D721Med (cell line): ENCODE results near the gene HOXC10.

ENCODE experiments used
- DNase-seq: peaks from one replicate; pipeline ENCODE4 v3.0.0; 2011; ENCODE audit warnings: low spot score; ENCODE audit not compliant: insufficient read length
- FAIRE-seq: peaks from 2 replicates; lab custom pipeline; 2011; peaks lifted over from hg19 to GRCh38; lab: Jason Lieb, UNC
- TF ChIP-seq, protein P1 (sequence below): IDR thresholded peaks from 2 replicates; pipeline ENCODE4 v1.5.1; 2012; ENCODE audit warnings: mild to moderate bottlenecking, control low read depth; ENCODE audit not compliant: insufficient read depth; ENCODE audit errors: missing control alignments

Gene HOXC10

DNA sequence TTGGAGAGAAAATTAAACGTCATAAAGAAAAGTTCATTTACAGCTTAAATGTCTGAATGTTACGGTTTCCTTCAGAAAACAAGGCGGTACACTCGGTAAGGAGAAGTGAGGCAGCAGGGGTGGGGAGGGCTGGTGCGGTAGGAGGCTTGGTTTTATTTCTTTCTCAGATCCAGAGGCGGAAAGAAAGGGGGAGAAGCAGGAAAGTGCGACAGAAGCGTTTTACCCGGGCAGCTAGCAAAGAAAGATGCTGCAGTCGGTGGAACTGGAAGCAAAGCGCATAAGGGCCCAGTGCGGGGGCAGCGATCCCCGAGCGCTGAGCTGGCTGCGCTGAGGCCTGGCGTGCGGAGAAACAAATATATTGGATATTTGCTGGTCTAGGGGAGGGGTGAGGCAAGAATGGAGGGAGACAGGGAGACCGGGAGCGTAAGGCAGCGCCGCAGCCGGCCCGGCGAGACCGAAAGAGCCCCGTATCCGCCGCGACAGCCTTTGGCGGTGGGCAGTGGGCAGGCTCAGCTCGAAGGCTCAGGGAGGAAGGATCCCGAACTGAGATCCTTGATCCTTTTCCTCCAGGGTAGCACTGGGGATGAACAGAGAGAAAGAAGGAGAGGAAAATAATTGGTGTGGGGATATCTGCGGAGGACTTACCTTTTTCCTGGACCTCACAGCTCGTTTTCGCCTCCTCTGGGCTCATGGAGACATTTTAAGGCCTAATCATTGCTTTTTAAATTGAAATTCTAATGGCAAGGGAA is 18.4 kb upstream of the HOXC10 start:
- TF ChIP-seq, protein P1, sequence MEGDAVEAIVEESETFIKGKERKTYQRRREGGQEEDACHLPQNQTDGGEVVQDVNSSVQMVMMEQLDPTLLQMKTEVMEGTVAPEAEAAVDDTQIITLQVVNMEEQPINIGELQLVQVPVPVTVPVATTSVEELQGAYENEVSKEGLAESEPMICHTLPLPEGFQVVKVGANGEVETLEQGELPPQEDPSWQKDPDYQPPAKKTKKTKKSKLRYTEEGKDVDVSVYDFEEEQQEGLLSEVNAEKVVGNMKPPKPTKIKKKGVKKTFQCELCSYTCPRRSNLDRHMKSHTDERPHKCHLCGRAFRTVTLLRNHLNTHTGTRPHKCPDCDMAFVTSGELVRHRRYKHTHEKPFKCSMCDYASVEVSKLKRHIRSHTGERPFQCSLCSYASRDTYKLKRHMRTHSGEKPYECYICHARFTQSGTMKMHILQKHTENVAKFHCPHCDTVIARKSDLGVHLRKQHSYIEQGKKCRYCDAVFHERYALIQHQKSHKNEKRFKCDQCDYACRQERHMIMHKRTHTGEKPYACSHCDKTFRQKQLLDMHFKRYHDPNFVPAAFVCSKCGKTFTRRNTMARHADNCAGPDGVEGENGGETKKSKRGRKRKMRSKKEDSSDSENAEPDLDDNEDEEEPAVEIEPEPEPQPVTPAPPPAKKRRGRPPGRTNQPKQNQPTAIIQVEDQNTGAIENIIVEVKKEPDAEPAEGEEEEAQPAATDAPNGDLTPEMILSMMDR, result no peak
- FAIRE-seq (no peak), DNase-seq (no peak)

DNA sequence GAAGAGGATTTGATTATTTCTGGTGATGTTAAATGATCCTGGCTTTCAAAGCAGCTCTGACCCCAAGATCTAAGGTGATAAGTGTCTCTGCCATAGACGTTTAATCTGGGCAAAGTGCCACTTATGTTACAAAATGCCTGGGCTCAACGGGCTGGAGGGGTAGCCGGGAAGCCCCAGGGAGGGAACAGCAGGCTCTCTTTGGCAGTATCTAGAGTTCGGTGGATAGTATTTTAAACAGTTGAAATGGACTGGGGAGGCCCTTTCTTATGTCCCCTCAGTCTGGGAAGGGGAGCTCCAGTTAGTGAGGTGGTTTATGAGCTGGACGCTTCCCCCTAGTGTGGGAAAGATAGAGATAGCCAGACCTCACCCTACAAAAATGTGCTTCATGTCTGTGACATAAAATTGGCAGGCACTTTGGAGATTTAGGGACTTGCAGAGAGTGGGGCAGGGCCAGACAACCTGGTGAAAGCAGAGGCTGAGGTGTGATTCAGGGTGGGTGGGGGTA is 17.5 kb upstream of the HOXC10 start:
- no peak for FAIRE-seq

DNA sequence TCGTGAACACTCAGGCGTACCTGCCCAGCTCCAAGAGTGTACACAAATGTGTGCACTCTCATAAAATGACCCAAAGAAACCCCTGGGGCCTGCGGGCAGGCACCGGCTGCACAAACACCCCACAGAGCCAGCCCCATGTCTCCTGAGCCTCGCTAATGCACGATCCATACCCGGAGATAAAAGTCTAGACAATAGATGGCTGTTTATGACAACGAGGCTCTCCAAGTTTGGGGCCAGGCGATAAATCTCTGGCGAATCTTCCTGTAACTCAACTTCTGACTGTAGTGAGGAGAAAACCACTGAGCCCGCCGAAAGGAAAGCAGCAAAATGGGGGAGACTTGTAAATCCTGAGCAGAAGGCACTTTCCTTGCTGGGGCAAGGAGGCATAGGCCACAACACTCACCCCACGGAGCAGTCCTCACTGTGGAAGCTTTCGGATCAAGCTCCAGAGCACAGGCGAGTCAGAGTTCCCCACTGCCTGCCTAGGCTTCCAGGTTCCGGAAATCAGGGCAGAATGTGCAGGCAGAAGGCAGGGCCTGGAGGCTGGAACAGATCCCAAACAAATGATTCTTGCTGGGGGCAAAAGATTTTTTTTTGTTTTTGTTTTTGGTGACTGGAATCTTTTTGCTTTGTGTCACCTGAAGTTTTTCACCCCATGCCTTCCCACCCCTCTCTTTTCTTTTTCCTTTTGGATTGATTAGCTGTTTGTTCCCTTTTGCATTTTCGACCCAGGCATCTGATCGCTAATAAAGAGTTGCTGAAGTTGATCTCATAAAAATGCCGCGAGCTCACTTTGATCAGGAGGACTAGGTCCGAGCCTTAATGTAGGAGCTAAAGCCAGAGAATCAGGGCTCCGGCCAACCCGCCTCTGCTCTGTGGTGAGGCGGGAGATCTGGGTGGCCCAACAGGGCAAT is 16.5 kb upstream of the HOXC10 start:
- no peak for FAIRE-seq
- TF ChIP-seq, protein P1, result no peak

More for the DNA sequence above, 17.5 kb upstream of the HOXC10 start:
- no peak for DNase-seq
- TF ChIP-seq, protein P1, result no peak

DNA sequence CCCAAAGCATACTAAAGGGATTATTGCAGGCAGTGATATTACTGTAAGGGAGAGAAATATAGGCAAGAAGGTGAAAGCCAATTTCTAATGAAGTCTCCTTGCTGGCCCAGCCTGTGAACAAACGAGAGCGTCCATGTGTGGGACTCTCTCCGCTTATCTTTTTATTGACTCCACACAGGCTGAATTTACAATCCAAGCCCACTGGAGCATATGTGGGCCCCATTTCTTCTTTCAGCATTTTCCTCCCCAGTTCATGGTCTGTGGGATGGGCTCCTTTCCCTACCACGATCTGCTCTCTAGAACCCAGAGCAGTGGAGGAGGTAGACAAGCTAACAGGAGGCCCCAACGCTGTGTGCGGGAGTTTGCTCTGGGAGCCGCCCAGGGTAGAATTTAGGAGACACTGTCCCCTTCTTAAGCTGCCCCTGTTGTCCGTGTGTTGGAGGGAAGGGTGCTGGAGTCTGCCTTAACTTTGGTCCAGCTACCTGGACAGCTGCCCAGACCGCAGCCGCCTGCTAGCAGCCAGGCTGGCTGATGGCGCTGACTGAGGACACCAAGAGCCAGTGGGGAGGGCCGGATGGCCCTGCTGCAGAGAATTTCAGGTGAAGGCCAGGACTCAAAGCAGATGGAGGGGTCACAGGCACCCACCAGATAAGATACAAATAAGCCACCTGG is 15.2 kb upstream of the HOXC10 start:
- FAIRE-seq (no peak), DNase-seq (no peak)
- TF ChIP-seq, protein P1, result no peak

More for the DNA sequence above, 16.5 kb upstream of the HOXC10 start:
- no peak for DNase-seq

DNA sequence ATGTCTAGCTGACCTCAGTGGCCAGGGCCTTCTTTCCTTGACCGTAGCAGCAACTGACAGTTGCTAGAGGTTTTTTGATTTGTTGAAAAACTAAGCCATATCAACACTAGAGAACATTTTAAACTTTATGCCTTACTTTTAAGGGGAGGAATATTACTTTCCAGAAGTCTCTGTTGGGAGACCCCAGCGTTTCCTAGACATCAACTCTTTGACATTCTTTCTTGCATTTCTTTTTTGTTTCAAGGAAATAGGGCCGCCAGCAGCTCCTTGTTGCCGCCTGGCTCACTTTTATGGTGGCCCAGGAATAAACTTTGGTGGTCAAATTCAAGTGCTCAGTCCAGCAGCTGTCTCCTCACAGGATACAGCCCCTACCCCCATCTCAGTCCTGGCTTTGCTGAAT is 14.5 kb upstream of the HOXC10 start:
- TF ChIP-seq, protein P1, result no peak
- FAIRE-seq (no peak), DNase-seq (no peak)

DNA sequence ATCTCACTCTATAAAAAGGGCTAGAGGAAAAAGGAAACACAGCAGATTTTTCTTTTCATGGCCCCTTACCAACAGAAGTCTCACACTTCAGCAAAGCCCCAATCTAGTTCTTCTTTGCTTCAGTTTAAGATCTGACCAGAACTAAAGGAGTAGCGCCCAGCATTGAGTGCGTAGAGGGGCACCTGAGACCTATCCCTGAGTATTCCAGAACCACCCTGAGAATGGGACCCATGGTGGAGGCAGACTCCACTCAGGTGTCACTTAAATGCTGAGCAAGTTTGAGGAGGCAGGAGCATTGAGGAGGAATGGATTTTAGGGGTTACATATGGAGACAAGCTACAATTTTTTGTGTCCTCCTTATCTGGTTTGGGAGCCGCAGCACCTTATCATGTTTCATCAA is 13.8 kb upstream of the HOXC10 start:
- TF ChIP-seq, protein P1, result no peak
- DNase-seq (no peak), FAIRE-seq (no peak)
